NCI-H446 treated with DMSO at 0.1 percent for 48 hours (cell line): ENCODE results near the gene SBF2.

Experiments
- DNase-seq: peaks from one replicate; lab custom pipeline; 2025; lab: John Stamatoyannopoulos, UW

Gene SBF2

DNA sequence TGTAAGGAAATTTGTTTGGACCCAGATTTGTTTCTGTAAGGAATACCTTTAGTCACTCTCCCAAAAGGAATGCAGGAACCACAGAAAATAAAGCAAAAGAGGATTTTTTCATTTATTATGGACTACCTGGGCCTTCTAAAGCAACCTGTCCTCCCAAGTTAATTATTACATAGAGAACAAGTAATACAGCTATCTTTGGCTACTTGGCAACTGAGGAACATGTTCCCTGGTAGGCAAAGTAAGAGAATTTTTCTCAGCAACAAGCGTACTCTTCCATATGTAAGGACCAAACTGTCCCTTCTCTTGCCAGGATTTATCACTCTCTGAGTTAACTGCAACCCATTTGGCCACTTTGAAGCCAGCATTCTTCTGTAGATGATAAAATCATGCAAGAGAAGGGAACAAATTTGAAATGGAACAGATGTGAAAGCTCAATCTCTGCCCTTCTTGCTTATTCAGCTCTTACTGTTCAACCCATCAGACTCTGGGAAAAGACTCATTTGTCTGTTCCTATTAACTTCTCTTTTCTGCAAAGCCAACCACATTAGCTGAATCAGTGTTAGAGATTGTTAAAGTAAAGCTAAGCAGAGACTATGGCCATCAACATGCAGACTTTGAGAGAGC, 440.0 kb downstream of the SBF2 start:
- DNase-seq, result no peak

DNA sequence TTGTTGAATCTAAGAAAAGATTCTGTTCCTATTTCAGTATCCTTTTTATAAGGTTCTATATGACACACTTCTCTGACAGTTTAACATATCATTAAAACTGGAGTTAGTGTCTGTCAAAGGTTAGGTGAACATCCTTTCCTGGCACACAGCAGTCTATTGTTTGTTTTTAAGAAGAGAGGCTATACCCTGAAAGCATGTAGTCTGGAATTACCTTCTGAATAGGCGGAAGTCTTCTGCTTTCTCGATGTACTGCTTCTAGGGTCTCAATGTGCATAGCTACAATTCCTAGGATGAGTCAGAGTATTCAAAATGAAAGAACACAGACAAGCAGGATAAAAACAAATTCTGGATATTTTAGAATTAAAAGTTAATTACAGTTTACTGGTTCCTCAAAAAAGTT, 441.6 kb downstream of the SBF2 start:
- DNase-seq, result no peak

DNA sequence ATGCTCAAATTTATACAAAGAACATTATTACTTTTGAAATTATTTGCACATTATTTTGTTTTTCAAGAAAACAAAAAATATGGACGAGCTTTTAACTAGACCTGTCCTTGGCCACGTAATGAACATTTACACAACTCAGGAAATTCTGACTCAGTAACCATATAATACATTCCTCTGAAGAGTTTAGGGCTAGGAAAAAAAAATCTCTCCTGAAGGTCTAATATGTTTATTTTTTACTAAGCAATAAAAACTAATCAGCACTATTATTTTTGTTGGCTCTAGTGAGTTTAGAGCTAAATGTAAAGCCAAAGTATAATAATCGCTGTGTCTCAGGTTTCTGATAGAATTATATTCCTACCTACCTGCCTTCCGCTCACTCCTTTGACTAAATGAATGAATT, 442.7 kb downstream of the SBF2 start:
- no peak for DNase-seq

DNA sequence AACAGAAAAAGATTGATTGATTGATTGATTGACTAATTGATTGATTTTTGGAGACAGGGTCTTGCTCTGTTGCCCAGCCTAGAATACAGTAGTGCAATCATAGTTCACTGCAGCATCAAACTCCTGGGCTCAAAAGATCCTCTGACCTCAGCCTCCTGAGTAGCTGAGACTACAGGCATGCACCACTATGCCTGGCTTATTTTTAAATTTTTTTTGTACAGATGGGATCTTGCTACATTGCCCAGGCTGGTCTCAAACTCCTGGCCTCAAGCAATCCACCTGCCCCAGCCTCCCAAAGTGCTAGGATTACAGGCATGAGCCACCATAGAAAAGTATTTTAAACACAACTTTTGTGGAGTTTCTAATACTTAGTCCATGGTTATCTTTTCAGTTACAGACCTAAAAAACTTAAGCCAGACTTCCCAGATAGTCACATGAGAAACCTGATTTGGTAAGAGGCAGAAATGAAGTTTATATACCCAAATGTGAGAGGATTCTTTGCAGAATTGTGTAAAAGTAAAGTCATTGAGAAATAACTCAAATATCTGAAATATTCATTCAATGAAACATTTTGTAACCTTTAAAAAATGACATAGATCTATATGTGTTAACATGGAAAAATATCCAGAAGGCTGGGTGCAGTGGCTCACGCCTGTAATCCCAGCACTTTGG, 443.7 kb downstream of the SBF2 start:
- DNase-seq, result no peak

DNA sequence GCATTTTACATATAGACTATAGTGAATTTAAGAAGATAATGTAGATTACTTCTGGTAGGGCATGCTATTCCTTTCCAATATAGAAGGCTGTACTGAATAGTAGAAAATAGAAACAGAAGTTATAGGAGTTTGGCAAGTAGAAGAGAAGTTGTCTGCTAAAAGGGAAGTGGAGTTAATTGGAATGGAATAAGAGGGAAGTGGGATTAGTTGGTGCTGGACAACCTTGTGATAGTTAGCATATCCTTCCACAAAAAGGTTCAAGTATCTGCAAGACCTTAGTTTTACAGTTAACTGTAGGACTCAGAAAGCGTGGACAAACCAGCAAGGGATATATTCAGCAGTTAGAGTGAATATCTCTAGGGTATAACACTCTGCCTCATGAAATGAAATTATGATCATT, 444.6 kb downstream of the SBF2 start:
- DNase-seq, result no peak

DNA sequence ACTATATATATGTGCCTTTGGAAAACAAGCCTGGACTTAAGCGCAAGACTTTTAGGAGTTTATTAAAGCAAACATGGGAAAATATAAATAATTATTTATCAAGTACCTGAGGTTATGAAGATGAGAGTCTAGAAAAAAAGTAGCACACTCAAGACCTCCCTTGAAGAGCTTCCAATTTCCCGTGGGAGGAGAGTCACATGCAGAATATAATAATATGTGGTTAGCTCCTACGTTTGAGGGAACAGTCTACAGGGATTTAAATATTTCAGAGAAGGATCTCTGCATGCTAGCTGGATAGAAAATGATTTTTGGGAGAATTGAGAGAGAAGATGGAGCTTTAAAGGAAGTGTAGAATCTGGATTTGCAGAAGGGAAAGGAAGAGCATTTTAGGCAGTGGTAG, 446.4 kb downstream of the SBF2 start:
- DNase-seq, result no peak

DNA sequence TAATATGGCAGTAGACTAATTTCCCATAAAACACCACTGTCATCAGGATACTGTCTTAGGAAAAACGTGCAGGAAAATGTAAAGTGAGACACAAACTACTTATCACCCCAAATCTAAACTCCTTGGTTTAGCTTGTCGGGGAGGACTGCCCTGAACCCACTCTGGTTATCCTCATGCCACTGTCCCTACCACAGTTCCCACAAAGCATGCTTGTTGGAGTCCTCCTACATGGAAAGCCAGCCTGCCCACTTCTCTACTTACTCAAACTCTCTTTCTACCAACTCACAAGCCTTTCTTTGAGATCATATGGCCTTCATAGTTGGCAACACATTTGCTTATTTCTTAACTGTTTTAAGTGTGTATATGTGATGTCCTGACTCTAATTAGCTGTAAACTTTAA, 451.1 kb downstream of the SBF2 start:
- DNase-seq, result no peak

DNA sequence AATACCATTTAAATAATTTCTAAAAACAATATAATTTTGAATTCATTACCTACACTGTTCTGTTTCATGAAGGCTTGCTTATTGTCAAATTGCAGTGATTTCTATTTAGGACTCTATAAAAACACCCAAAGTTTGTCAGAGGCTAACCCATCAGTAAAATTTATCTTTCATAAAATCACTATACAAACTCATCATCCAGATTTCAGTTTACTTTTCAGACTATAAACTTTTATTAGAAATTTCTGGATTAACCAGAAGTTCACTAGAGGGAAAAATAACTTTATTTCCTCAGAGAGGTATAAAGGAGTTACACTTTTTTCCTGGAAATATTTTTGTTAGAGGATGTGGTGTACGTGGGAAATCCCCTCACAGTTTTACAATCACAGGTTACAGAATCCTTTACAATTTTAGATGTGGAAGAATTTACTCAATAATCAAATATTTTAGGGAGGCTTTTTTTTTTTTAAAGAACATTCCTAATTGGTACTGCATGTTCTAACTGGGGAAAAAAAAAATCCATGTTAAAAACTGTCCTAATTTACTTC, 453.5 kb downstream of the SBF2 start:
- DNase-seq, result no peak

DNA sequence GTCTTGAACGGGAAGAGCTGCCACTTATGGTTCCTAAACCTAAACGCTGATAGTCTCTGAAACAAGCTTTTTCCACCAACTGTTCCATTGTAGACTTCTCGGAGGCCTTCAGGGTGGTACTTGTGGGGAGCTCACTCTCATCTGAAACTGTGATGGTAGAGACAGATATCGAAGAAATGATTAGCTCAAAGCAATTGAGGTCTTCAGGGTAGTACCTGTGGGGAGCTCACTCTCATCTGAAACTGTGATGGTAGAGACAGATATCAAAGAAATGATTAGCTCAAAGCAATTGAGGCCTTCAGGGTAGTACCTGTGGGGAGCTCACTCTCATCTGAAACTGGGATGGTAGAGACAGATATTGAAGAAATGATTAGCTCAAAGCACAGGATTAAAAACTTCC, 454.5 kb downstream of the SBF2 start:
- no peak for DNase-seq

DNA sequence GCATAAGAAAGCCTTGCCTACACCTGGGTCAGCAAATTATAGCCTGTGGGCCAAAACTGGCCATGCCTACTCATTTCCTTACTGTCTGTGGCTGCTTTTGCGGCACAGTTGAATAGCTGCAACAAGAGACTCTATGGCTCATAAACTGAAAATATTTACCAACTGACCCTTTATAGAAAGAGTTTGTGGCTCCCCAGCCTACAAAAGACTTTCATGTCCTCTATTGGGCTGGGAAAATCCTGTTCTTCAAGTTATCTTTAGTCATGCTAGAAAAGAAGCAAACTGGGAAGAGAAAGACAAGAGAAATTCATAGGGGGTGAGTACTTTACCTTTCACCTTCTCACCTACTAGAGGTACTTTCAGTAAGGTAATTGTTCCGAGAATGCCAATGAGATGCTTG, 455.1 kb downstream of the SBF2 start:
- no peak for DNase-seq

DNA sequence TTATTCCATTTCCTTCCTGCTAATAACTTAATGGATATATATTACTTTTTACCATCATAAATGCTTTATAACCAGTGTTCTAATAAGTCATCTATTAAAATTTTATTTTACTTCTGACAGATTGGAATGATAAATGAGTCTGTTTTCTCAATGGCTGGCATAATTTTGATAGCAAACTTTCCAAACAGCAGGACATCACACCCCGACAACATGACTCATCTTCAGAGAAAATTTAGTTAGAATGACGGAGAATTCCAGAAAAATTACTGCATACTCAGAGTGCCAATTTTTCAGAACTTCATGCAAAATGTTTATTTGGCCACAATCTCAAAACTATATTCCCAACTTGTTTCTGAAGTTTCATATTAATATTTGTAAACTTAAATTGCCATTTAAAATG, 455.8 kb downstream of the SBF2 start:
- DNase-seq, result no peak

DNA sequence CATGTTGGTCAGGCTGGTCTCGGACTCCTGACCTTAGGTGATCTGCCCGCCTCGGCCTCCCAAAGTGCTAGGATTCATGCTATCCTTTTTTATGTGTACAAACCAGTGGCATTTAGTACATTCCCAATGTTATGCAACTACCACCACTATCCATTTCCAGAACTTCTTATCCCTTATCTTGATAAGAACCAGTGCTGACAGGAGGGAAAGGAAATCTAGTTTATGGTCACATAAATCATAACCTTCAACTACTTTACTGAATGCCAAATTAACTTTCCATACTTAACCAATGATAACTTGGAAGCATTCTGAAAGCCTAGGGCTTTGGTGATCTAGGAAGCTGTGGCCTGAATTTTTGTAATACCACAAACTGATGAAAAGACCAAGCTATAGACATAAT, 459.7 kb downstream of the SBF2 start:
- no peak for DNase-seq

DNA sequence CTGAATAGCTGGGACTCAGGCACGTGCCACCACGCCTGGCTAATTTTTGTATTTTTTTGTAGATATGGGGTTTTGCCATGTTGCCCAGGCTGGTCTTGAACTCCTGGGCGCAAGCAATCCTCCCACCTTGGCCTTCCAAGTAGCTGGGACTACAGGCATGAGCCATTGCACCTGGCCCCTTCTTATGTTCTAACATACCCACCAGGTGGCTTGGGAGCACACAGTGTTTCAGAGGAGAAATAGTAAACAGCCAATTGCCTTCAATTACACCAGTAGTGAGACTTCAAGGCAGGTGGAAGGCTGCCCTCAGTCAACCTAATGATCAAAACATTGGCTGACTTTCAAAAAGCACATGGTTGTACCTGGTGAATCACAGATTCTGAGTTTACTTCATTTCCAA, 462.9 kb downstream of the SBF2 start:
- DNase-seq, result no peak

DNA sequence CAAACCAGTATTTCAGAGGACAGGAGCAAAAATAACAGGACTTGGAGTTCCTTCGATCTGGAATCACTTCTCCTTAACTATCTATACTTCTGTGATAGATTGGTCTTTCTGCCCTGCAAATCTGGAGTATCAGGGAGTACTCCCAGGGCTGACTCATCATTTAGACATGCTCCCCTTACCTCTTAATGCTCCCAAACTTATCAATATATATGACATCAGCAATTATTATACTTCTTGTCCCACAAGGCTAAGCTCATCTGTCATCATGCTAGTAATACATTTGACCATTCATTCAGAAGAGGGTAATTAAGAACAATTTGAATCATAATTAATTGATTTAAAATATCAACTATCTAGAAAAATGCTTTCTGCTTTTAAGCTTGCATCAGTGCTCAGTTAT, 466.3 kb downstream of the SBF2 start:
- DNase-seq, result no peak

DNA sequence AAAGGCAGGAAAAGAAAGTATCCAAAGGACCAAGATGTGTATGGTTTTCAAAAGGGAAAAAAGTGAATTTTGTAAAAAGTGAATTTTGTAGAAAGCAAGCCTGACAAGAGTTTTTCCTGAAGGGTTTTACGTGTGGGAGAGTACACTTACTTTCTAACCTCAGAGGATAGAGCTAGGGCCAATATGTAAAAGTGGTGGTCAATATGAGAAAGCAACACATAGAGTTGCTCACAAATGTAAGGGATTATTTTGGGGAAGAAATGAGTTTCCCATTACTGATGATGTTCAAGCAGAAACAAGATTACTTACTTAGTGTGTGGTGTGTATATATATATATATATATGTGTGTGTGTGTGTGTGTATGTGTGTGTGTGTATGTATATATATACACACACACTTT, 467.6 kb downstream of the SBF2 start:
- DNase-seq, result no peak

DNA sequence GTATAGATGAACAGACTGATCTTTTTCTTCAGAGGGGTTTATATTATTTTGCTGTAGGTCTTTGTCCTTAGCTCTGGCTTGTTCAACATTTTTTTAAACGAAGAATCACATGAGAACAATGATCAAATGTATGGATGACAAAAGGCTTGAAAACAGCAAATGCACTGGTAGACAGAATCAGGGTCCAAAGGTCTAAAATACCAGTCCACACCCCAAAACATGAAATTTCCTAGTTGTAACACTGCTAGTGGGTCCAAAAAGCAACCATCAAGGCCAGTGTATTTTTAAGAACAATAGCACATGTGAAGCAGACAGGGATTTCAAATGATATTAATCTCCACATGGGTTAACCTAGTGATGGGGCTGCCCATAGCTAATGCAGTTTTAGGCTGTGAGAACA, 468.1 kb downstream of the SBF2 start:
- DNase-seq, result no peak

DNA sequence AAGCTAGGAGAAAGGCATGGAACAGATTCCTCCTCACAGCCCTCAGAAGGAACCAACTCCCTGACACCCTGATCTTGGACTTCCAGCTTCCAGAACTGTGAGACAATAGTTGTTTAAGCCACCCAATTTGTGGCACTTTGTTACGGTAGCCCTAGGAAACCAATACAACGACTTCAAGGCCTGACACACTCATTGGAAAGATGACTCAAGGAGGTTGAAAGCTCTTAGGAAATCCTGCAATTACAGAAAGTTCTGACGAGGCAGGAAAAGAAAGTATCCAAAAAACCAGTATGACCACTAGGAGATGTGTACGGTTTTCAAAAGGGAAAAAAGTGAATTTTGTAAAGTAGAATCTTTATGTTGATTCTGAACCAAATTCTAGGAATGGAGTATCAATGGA, 468.7 kb downstream of the SBF2 start:
- DNase-seq, result no peak

DNA sequence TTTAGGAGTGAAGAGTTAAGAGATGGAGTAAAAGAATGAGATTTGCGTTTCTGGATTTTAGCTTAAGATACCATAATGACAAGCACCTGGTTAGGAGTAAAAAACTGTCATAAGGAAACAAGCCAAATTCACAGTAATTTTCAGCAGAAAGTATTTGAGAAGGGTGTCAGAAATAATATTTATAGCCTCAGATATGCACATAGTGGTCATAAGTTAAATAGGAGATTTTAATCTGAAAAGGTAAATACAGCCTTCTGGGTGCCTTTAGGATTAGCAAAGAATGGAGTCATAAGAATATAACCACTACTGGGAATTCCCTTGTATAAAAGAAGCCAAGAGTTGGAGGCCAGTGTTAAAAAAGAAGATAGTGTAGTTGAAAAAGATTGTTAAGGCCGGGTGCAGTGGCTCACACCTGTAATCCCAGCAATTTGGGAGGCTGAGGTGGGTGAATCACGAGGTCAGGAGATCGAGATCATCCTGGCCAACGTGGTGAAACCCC, 470.1 kb downstream of the SBF2 start:
- DNase-seq, result no peak

DNA sequence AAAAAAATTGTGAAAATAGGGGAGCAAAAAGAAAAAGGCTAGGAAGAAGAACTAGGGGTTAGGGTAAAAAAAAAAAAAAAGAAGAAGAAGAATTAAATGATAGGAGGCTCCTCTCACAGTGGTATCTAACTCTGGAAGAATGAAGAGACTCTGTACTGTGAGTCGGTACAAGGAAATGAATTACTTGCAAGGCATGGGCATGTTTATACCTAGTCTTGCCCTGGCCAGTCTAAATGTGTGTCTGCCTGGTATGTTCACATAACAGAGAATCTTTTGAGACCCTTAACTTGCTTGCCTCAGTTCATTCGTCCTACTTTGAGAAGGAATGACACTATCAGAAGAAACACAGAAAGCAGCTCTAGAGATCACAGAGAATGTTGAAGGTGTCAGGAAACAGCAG, 470.6 kb downstream of the SBF2 start:
- DNase-seq, result no peak

DNA sequence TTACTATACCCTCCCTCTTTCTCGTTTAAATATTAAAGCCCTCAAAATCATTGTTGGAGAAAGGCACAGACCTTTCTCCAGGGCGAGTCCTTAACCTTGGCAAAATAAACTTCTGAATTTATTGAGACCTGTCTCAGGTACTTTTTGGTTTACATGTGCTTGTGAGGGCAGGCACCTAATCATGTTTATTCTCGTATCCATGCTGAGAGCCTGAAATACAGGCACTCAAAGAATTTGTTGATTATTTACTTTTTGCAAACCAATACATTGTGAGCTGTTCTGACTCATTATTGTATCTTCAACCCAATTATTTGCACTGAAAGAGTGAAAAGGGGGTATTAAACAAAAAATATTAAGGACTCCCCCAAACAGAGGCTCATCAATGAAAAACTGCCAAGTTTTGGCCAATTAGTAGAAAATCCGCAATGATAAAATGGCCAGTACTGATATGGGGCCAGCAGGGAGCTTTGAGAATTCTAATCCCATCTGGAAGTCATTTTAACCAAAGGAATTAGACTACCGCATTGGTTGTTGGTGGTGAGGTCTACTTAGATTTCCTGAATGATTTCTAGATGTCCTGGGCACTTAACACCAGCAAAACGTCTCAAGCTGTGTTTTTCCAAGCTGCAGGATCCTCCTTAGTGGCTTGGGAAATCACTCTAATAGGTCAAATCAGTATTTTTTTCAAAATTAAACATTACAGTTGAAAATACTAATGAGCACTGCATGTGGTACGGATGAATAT, 472.8 kb downstream of the SBF2 start:
- no peak for DNase-seq

DNA sequence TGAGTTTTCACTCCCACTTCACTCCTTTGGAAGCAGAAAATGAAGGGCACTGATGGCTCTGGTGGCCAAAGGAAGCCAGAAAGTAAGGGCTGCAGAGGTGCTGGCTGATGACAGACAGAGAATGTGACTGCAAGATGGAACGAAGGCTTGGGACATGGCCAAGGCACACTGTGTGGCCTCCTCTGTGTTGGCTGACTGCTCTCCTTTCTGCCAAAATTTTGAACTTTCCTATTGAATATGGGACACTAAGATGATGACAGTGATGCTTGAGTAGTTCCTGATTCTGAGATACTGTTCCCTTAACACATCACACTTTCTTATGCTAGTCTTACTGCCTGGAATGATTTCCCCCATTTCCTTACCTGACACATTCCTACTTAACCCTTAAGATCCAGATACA, 473.8 kb downstream of the SBF2 start:
- DNase-seq, result no peak

DNA sequence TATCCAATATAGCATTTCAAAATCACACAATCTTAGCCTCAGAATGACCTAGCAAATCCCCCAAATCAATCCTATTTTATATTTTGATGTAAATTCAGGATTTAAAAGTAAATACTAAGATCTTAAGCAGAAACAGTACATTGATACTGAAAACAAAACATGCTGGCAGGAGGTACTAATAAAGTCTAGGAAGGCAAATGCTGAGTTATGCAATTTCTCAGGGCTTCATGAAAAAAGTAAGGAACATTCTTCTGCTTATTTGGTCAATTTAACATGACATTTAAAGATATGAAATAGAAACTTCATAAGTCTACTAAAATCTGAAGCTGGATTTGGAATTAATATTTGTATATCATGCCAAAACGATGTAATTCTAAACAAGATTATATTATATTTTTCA, 476.8 kb downstream of the SBF2 start:
- no peak for DNase-seq

DNA sequence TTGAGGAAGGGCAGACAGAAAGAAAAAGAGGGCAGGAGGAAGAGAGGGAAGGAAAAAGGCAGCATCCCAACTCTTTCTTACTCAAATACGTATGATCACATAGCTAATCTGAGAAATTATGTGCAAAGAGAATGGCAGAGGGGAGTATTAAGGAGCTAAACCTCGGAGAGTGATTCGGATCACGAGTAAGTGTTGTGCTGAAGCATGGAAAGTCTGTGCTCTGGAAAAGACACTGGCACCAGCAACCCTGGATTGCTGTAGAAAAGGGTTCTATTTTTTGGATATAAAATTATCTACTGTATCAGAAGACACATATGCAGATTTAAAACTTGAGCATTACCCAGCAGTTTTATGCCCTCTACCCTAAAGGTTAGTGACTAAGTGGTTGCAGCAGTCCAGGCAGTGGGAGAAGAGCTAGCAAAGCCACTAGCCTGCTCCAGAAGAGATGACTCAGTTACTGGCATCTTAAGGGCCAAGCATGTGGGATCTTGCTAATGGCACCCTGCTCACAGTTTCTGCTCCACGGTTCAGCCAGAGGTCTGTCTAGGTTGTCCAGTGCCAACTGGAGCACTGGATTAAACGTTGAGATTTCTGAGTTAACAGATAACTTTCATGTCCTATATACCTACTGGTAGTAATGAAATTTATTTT, 478.4 kb downstream of the SBF2 start:
- DNase-seq, result no peak
